GM12872 (cell line): Measurements from ENCODE around the gene MED19.

Experiments
- CTCF ChIP-seq: IDR thresholded peaks from 3 replicates; pipeline ENCODE4 v1.5.1; 2011; ENCODE audit warnings: low read depth, mild to moderate bottlenecking, low read length, moderate library complexity; ENCODE audit not compliant: insufficient read depth

Gene MED19

GRCh38 chr11:57699813-57700212 is 12.2 kb downstream of the MED19 start:
- TF ChIP-seq CTCF = no peak

GRCh38 chr11:57698843-57699365 is 13.1 kb downstream of the MED19 start:
- no peak for TF ChIP-seq CTCF

- no peak for TF ChIP-seq CTCF
Measured at GRCh38 chr11:57681168-57681567, 30.8 kb downstream of the MED19 start.

- no peak for TF ChIP-seq CTCF
Measured at GRCh38 chr11:57680552-57680874, 31.5 kb downstream of the MED19 start.

- TF ChIP-seq CTCF = no peak
Measured at GRCh38 chr11:57679396-57679795, 32.6 kb downstream of the MED19 start.

GRCh38 chr11:57675176-57675941 is 36.7 kb downstream of the MED19 start:
- no peak for TF ChIP-seq CTCF

GRCh38 chr11:57674251-57674650 is 37.8 kb downstream of the MED19 start:
- TF ChIP-seq CTCF = no peak
